ENCODE measurements around the gene INTS6L.

GRCh38 chrX:135595543-135595942 is 75.1 kb downstream of the INTS6L start:
- TF ChIP-seq CTCF (IDR thresholded peaks at IDR 0.05): no peak
- no peak for TF ChIP-seq POLR2A (IDR thresholded peaks at IDR 0.05)

All from testis (tissue), 2 donors.